ENCODE data around the gene PTPRN. TPM values are rescaled to one million over a fixed set of nuclear protein-coding genes. Genes with fewer than 3 reads are reported as not detected.

The PTPRN gene
- polyA plus RNA-seq, 1 donor from 2014 or later = 66.4 TPM

DNA sequence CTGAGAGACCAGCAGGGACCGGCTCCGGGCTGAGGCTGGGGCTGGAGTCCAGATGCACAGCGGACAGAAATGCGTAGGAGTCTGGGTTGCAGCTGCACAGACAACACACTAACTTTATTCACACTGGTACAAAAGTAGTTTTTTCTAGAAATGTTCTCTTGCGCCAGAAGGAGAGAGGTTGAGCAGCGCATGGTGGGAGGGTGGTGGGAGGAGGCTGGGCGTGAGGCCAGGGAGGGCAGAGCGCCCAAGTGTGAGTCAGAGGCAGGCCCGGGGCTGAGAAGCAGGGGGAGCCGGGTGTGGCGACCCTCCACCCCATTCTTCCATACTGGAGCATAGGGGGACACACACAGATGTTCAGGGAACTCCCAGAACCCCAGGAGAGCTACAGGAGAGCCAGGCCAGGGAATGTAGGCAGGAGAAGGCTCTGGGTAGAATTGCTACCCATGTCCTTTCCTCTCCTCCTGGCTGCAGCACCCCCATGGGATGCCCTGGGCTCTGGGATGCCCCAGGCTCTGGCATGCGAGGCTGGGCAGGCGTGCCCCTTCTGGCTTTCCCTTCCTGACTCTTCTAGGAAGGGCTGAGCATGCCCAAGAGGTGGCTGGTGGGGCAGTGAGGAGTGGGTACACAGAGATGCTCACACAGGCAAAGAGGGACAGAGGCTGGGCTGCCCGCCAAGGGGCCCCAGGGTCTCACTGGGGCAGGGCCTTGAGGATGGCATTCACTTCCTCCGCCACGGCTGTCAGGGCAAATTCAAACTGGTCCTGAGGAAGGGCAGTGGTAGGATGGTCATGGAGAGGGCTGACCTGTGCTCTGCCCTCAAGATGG is 19.5 kb downstream of the PTPRN start:
- Histone ChIP-seq H4K20me1 (ENCODE audit: insufficient read depth) (no peaks in the 10 kb centered on the region), H3F3A (ENCODE audit: insufficient read depth, low read length, poor library complexity, severe bottlenecking) (no peaks in the 10 kb centered on the region), H3K4me2 (ENCODE audit: low read length) (no peak overlapping the region), H3K79me2 (replicated peaks; ENCODE audit: insufficient read depth, low read length) (no peaks in the 10 kb centered on the region), H3K4me3 (ENCODE audit: low read length) (no peak overlapping the region), H3K27ac (ENCODE audit: low read length) (no peak overlapping the region), H3K27me3 (ENCODE audit: insufficient read depth, low read depth, low read length) (no peaks in the 10 kb centered on the region), H3K36me3 (ENCODE audit: insufficient read depth, low read length) (no peaks in the 10 kb centered on the region), H2AFZ (ENCODE audit: low read depth, low read length) (no peak overlapping the region), H3K9ac (ENCODE audit: low read length) (no peak overlapping the region), H3K9me2 (ENCODE audit: insufficient read depth, low read length) (no peaks in the 10 kb centered on the region), H3K9me3 (ENCODE audit: low read length) (no peaks in the 10 kb centered on the region)
- TF ChIP-seq EZH2 (IDR thresholded peaks at IDR 0.05; ENCODE audit: borderline replicate concordance, insufficient read depth, low read length, poor library complexity, severe bottlenecking) = no peak
- no peak for TF ChIP-seq SMC3 (conservative IDR thresholded peaks at IDR 0.05; ENCODE audit: poor library complexity)
- TF ChIP-seq TAF1 (IDR thresholded peaks at IDR 0.05; ENCODE audit: low read depth) = no peak
- TF ChIP-seq EP300 (conservative IDR thresholded peaks at IDR 0.05; ENCODE audit: poor library complexity, severe bottlenecking) = no peak
- TF ChIP-seq, protein P1, sequence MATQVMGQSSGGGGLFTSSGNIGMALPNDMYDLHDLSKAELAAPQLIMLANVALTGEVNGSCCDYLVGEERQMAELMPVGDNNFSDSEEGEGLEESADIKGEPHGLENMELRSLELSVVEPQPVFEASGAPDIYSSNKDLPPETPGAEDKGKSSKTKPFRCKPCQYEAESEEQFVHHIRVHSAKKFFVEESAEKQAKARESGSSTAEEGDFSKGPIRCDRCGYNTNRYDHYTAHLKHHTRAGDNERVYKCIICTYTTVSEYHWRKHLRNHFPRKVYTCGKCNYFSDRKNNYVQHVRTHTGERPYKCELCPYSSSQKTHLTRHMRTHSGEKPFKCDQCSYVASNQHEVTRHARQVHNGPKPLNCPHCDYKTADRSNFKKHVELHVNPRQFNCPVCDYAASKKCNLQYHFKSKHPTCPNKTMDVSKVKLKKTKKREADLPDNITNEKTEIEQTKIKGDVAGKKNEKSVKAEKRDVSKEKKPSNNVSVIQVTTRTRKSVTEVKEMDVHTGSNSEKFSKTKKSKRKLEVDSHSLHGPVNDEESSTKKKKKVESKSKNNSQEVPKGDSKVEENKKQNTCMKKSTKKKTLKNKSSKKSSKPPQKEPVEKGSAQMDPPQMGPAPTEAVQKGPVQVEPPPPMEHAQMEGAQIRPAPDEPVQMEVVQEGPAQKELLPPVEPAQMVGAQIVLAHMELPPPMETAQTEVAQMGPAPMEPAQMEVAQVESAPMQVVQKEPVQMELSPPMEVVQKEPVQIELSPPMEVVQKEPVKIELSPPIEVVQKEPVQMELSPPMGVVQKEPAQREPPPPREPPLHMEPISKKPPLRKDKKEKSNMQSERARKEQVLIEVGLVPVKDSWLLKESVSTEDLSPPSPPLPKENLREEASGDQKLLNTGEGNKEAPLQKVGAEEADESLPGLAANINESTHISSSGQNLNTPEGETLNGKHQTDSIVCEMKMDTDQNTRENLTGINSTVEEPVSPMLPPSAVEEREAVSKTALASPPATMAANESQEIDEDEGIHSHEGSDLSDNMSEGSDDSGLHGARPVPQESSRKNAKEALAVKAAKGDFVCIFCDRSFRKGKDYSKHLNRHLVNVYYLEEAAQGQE (IDR thresholded peaks at IDR 0.05; ENCODE audit: borderline replicate concordance) = no peak
- TF ChIP-seq RAD21 (conservative IDR thresholded peaks at IDR 0.05) = no peak
- TF ChIP-seq, protein P2, sequence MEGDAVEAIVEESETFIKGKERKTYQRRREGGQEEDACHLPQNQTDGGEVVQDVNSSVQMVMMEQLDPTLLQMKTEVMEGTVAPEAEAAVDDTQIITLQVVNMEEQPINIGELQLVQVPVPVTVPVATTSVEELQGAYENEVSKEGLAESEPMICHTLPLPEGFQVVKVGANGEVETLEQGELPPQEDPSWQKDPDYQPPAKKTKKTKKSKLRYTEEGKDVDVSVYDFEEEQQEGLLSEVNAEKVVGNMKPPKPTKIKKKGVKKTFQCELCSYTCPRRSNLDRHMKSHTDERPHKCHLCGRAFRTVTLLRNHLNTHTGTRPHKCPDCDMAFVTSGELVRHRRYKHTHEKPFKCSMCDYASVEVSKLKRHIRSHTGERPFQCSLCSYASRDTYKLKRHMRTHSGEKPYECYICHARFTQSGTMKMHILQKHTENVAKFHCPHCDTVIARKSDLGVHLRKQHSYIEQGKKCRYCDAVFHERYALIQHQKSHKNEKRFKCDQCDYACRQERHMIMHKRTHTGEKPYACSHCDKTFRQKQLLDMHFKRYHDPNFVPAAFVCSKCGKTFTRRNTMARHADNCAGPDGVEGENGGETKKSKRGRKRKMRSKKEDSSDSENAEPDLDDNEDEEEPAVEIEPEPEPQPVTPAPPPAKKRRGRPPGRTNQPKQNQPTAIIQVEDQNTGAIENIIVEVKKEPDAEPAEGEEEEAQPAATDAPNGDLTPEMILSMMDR (IDR thresholded peaks at IDR 0.05; ENCODE audit: poor library complexity, severe bottlenecking) = no peak
- no peak for TF ChIP-seq POLR2AphosphoS5 (IDR thresholded peaks at IDR 0.05)
- no peak for TF ChIP-seq MXI1 (conservative IDR thresholded peaks at IDR 0.05; ENCODE audit: poor library complexity, severe bottlenecking)

DNA sequence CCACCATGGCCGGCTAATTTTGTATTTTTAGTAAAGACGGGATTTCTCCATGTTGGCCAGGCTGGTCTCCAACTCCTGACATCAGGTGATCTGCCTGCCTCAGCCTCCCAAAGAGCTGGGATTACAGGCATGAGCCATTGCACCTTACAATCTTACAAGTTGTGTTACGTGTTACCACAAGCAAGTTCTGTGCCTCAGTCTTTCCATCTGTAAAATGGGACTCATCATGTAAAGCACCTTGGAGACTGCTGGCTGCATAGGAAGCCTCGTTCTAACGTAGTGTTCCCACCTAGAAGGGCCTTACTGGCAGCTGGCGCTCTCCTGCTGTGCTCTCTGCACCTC is 20.0 kb downstream of the PTPRN start:
- no peaks in the 10 kb centered on the region for H3K36me3 ChIP-seq (ENCODE audit: insufficient read depth, low read length)
- no peak overlapping the region for H3K27ac ChIP-seq (ENCODE audit: low read length)
- H3K4me2 ChIP-seq (ENCODE audit: low read length) = no peak overlapping the region
- no peaks in the 10 kb centered on the region for H3K27me3 ChIP-seq (ENCODE audit: insufficient read depth, low read depth, low read length)
- H2AFZ ChIP-seq (ENCODE audit: low read depth, low read length) = no peak overlapping the region
- H3F3A ChIP-seq (ENCODE audit: insufficient read depth, low read length, poor library complexity, severe bottlenecking) = no peaks in the 10 kb centered on the region
- H3K4me3 ChIP-seq (ENCODE audit: low read length) = no peak overlapping the region
- no peaks in the 10 kb centered on the region for H4K20me1 ChIP-seq (ENCODE audit: insufficient read depth)
- TF ChIP-seq, protein P2 (IDR thresholded peaks at IDR 0.05; ENCODE audit: poor library complexity, severe bottlenecking) = no peak
- no peaks in the 10 kb centered on the region for H3K79me2 ChIP-seq (replicated peaks; ENCODE audit: insufficient read depth, low read length)
- no peaks in the 10 kb centered on the region for H3K9me2 ChIP-seq (ENCODE audit: insufficient read depth, low read length)
- no peak overlapping the region for H3K9ac ChIP-seq (ENCODE audit: low read length)
- no peaks in the 10 kb centered on the region for H3K9me3 ChIP-seq (ENCODE audit: low read length)
